MM.1S (cell line): ENCODE results near the gene HOXD1.

Experiments
- DNase-seq: peaks from one replicate; pipeline ENCODE4 v3.0.0-alpha.2; 2015
- H2AFZ ChIP-seq: fragments of 300-600 bp; sonication (generic); 2 replicates; pipeline ENCODE4 v1.6.0; 2016; ENCODE audit warnings: antibody characterized with exemption, low read length
- H3F3A ChIP-seq: fragments of 300-600 bp; sonication (generic); 2 replicates; pipeline ENCODE4 v1.6.1; 2016; ENCODE audit warnings: mild to moderate bottlenecking, antibody characterized with exemption, low read length, moderate library complexity, mixed read lengths; ENCODE audit not compliant: insufficient read depth
- H3K27ac ChIP-seq: fragments of 300-600 bp; sonication (generic); 2 replicates; pipeline ENCODE4 v1.5.1; 2016; ENCODE audit warnings: mild to moderate bottlenecking, low read length
- H3K27me3 ChIP-seq: fragments of 300-600 bp; sonication (generic); replicated peaks from 2 replicates; pipeline ENCODE4 v1.6.0; 2016; ENCODE audit warnings: low read length; ENCODE audit not compliant: insufficient read depth
- H3K36me3 ChIP-seq: fragments of 300-600 bp; sonication (generic); replicated peaks from 2 replicates; pipeline ENCODE4 v1.6.1; 2016; ENCODE audit warnings: mild to moderate bottlenecking, low read length, mixed read lengths; ENCODE audit not compliant: insufficient read depth
- H3K4me1 ChIP-seq: fragments of 300-600 bp; sonication (generic); 2 replicates; pipeline ENCODE4 v1.6.1; 2016; ENCODE audit warnings: low read length, mixed read lengths
- H3K4me2 ChIP-seq: fragments of 300-600 bp; sonication (generic); 2 replicates; pipeline ENCODE4 v1.6.0; 2016; ENCODE audit warnings: low read depth, low read length
- H3K4me3 ChIP-seq: fragments of 300-600 bp; sonication (generic); 2 replicates; pipeline ENCODE4 v1.5.1; 2016; ENCODE audit warnings: low read length, mixed read lengths
- H3K79me2 ChIP-seq: fragments of 300-600 bp; sonication (generic); 2 replicates; pipeline ENCODE4 v1.6.1; 2016; ENCODE audit warnings: mixed run types, low read length, mixed read lengths
- H3K9ac ChIP-seq: fragments of 300-600 bp; sonication (generic); 2 replicates; pipeline ENCODE4 v1.6.1; 2016; ENCODE audit warnings: low read length, mixed read lengths
- H3K9me2 ChIP-seq: fragments of 300-600 bp; sonication (generic); replicated peaks from 2 replicates; pipeline ENCODE4 v1.6.1; 2016; ENCODE audit warnings: mild to moderate bottlenecking, low read length, mixed read lengths; ENCODE audit not compliant: insufficient read depth
- H3K9me3 ChIP-seq: fragments of 300-600 bp; sonication (generic); replicated peaks from 2 replicates; pipeline ENCODE4 v1.6.1; 2016; ENCODE audit warnings: mild to moderate bottlenecking, low read length, mixed read lengths; ENCODE audit not compliant: insufficient read depth
- H4K20me1 ChIP-seq: fragments of 300-600 bp; sonication (generic); 2 replicates; pipeline ENCODE4 v1.6.1; 2016; ENCODE audit warnings: mild to moderate bottlenecking, low read length, moderate library complexity, mixed read lengths; ENCODE audit not compliant: insufficient read depth
- EZH2 ChIP-seq: fragments of 300-600 bp; sonication (generic); optimal IDR thresholded peaks from 2 replicates; pipeline ENCODE3; 2017; ENCODE audit warnings: low read depth, mild to moderate bottlenecking, antibody characterized with exemption, low read length, mixed read lengths
- EZH2phosphoT487 ChIP-seq: fragments of 300-600 bp; sonication (generic); IDR thresholded peaks from 2 replicates; pipeline ENCODE4 v1.6.1; 2018; ENCODE audit warnings: antibody characterized with exemption, low read length
- TF ChIP-seq, protein P1 (sequence below): fragments of 300-600 bp; sonication (generic); IDR thresholded peaks from 2 replicates; pipeline ENCODE4 v1.5.1; 2016; ENCODE audit warnings: antibody characterized with exemption, low read length, mixed read lengths

HOXD1 gene

DNA sequence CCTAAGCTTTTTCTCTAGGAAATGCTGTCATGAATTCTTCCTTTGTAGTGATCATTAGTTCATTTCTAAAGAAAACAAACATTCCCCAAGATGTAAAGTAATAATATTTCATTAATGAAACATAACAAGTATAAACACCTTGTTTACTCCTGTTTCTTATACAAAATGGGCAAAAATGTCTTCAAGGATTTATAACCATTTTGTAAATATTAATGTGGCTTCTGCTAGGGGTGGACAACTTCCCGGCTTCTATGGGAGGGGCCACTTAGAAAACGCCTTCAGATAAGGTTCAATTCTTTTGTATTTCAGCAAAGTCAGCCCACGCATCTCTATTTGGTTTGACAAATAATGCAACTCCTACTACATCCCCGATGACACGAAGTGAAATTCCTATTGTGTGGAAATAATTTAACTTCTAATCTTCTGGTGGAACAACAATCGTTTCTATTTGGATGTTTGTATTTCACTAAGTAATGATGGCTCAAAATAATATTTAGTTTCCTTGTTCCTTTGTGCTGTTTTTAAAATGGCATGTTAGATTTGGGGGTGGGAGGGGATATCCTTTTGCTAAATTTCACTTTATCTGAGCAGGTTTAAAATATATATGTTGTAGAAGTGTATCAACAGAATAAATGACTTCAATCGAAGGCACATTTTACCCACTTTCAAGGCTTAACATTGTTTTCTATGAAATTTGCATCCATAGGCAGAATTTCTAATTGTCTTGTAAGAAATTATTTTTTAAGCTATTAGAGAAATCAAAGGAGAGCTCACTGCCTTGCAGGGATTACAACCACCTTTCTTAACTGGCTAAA is 14.7 kb upstream of the HOXD1 start:
- Histone ChIP-seq H3K79me2 (no peaks in the 10 kb centered on the region), H3K36me3 (no peaks in the 10 kb centered on the region), H4K20me1 (no peaks in the 10 kb centered on the region), H3K4me3 (no peak overlapping the region), H2AFZ (no peak overlapping the region), H3K4me2 (no peak overlapping the region), H3F3A (no peaks in the 10 kb centered on the region), H3K27me3 (no peaks in the 10 kb centered on the region), H3K4me1 (no peaks in the 10 kb centered on the region), H3K9me2 (no peaks in the 10 kb centered on the region), H3K9ac (no peak overlapping the region), H3K27ac (no peak overlapping the region), H3K9me3 (no peaks in the 10 kb centered on the region)
- no peak for TF ChIP-seq EZH2
- no peak for TF ChIP-seq EZH2phosphoT487
- TF ChIP-seq, protein P1, sequence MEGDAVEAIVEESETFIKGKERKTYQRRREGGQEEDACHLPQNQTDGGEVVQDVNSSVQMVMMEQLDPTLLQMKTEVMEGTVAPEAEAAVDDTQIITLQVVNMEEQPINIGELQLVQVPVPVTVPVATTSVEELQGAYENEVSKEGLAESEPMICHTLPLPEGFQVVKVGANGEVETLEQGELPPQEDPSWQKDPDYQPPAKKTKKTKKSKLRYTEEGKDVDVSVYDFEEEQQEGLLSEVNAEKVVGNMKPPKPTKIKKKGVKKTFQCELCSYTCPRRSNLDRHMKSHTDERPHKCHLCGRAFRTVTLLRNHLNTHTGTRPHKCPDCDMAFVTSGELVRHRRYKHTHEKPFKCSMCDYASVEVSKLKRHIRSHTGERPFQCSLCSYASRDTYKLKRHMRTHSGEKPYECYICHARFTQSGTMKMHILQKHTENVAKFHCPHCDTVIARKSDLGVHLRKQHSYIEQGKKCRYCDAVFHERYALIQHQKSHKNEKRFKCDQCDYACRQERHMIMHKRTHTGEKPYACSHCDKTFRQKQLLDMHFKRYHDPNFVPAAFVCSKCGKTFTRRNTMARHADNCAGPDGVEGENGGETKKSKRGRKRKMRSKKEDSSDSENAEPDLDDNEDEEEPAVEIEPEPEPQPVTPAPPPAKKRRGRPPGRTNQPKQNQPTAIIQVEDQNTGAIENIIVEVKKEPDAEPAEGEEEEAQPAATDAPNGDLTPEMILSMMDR = no peak
- DNase-seq = no peak

DNA sequence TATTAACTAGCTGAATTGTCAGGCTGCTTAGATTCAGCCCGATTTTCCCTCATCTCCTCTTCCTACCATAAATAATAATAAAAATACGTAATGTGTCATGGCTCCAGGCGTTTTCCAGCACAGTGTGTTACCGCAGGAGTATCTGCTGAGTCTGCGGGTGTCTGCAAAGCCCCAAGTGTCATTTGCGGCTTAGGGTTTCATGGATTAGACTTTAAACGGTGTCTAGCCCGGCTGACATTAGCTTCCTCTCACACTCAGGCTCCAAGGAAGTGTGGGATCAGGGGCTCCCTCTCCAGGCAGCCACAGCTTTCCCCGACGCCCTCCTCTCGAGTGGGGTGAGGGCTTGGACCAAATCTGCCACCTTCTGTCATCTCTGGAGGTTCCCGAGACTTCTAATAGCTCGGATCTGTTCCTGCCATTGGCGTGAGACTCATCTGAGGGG is 14.1 kb upstream of the HOXD1 start:
- H3K27ac ChIP-seq = no peak overlapping the region
- no peak overlapping the region for H3K9ac ChIP-seq
- H3K4me2 ChIP-seq = no peak overlapping the region
- H3K9me3 ChIP-seq = no peaks in the 10 kb centered on the region
- no peak overlapping the region for H3K4me3 ChIP-seq
- TF ChIP-seq EZH2 (no peak), EZH2phosphoT487 (no peak)
- TF ChIP-seq, protein P1 = no peak
- no peaks in the 10 kb centered on the region for H3F3A ChIP-seq
- H3K4me1 ChIP-seq = no peaks in the 10 kb centered on the region
- H3K27me3 ChIP-seq = no peaks in the 10 kb centered on the region
- H4K20me1 ChIP-seq = no peaks in the 10 kb centered on the region
- H3K79me2 ChIP-seq = no peaks in the 10 kb centered on the region
- H3K9me2 ChIP-seq = no peaks in the 10 kb centered on the region
- H2AFZ ChIP-seq = no peak overlapping the region
- DNase-seq = no peak
- H3K36me3 ChIP-seq = no peaks in the 10 kb centered on the region

DNA sequence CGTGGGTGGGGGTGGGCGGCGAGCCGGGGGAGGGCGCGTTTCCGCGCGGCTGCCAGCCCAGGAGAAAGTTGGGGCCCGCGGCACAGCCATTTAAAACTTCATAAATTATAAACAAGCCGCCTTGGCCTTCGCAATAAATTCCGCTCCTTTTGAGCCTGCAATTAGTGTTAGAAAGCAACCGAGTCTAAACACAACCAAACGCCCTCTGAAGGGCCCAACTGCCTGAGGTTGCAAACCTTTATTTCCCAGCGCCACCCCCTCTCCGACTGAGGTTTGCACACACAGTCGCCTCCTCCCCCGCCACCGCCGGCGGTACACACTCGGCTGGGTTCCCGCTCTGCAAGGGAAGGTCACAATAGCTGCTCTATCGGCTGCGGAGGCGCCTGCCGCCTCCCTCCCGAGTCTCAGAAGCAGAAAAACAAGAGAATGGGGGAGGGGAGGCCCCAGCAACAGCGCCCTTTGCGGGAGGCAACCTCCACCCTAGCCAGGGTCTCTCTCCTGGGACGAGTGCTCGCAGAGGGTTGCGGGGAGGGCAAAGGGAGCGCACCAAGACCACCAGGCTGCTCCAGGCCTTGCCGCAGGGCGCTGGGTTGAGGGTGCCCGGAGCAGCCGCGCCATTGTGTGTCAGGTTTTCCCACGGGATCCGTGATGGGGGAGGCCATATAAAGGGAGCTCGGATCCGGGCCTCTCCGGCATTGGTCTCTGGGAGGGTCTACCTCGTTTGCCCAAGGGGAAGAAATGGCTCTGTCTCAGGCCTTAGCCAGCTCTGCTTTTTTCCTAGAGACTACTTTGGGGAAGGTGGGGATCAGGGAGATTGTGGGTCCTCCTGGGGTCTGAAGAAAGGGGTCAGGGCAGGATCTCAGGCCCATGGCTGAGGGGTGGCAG is 13.4 kb upstream of the HOXD1 start:
- Histone ChIP-seq H3K9ac (no peak overlapping the region), H3K79me2 (no peaks in the 10 kb centered on the region), H3K36me3 (no peaks in the 10 kb centered on the region), H3K4me2 (no peak overlapping the region), H3K27me3 (no peaks in the 10 kb centered on the region), H3K9me3 (no peaks in the 10 kb centered on the region), H3K27ac (no peak overlapping the region), H3F3A (no peaks in the 10 kb centered on the region), H4K20me1 (no peaks in the 10 kb centered on the region), H3K9me2 (no peaks in the 10 kb centered on the region), H3K4me3 (no peak overlapping the region), H3K4me1 (no peaks in the 10 kb centered on the region), H2AFZ (no peak overlapping the region)
- TF ChIP-seq, protein P1 = no peak
- TF ChIP-seq EZH2 (no peak), EZH2phosphoT487 (no peak)
- no peak for DNase-seq
